ENCODE measurements around the gene PAX5.

GRCh38 chr9:36873247-36873875 lies 160.7 kb downstream of the PAX5 start:
- no peak for TF ChIP-seq POLR2AphosphoS5 (IDR thresholded peaks at IDR 0.05; ENCODE audit: low read depth, low read length)
- TF ChIP-seq, protein P1, sequence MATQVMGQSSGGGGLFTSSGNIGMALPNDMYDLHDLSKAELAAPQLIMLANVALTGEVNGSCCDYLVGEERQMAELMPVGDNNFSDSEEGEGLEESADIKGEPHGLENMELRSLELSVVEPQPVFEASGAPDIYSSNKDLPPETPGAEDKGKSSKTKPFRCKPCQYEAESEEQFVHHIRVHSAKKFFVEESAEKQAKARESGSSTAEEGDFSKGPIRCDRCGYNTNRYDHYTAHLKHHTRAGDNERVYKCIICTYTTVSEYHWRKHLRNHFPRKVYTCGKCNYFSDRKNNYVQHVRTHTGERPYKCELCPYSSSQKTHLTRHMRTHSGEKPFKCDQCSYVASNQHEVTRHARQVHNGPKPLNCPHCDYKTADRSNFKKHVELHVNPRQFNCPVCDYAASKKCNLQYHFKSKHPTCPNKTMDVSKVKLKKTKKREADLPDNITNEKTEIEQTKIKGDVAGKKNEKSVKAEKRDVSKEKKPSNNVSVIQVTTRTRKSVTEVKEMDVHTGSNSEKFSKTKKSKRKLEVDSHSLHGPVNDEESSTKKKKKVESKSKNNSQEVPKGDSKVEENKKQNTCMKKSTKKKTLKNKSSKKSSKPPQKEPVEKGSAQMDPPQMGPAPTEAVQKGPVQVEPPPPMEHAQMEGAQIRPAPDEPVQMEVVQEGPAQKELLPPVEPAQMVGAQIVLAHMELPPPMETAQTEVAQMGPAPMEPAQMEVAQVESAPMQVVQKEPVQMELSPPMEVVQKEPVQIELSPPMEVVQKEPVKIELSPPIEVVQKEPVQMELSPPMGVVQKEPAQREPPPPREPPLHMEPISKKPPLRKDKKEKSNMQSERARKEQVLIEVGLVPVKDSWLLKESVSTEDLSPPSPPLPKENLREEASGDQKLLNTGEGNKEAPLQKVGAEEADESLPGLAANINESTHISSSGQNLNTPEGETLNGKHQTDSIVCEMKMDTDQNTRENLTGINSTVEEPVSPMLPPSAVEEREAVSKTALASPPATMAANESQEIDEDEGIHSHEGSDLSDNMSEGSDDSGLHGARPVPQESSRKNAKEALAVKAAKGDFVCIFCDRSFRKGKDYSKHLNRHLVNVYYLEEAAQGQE (IDR thresholded peaks at IDR 0.05; ENCODE audit: insufficient read depth in 1 of 2, low read depth in 2 of 2, low read length in 2 of 2), result no peak
- no peak for TF ChIP-seq SIN3A (IDR thresholded peaks at IDR 0.05; ENCODE audit: borderline replicate concordance, insufficient read depth, low read length)

Measured in PFSK-1 (cell line).